ENCODE measurements around the gene CHST4.

- TF ChIP-seq, protein P1, sequence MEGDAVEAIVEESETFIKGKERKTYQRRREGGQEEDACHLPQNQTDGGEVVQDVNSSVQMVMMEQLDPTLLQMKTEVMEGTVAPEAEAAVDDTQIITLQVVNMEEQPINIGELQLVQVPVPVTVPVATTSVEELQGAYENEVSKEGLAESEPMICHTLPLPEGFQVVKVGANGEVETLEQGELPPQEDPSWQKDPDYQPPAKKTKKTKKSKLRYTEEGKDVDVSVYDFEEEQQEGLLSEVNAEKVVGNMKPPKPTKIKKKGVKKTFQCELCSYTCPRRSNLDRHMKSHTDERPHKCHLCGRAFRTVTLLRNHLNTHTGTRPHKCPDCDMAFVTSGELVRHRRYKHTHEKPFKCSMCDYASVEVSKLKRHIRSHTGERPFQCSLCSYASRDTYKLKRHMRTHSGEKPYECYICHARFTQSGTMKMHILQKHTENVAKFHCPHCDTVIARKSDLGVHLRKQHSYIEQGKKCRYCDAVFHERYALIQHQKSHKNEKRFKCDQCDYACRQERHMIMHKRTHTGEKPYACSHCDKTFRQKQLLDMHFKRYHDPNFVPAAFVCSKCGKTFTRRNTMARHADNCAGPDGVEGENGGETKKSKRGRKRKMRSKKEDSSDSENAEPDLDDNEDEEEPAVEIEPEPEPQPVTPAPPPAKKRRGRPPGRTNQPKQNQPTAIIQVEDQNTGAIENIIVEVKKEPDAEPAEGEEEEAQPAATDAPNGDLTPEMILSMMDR (conservative IDR thresholded peaks at IDR 0.05; ENCODE audit: low read length) = no peak
- no peak for TF ChIP-seq EZH2phosphoT487 (IDR thresholded peaks at IDR 0.05; ENCODE audit: borderline replicate concordance)
These were observed 31.8 kb downstream of the CHST4 start for GRCh38 chr16:71557954-71558582.

Measured in Loucy (cell line).